ENCODE data around the gene TADA3. TPM values are rescaled to one million over a fixed set of nuclear protein-coding genes. Genes with fewer than 3 reads are reported as not detected.

The TADA3 gene
- total and polyA plus RNA-seq, 4 donors = 41.6 to 62.3 (median 53.2) TPM

DNA sequence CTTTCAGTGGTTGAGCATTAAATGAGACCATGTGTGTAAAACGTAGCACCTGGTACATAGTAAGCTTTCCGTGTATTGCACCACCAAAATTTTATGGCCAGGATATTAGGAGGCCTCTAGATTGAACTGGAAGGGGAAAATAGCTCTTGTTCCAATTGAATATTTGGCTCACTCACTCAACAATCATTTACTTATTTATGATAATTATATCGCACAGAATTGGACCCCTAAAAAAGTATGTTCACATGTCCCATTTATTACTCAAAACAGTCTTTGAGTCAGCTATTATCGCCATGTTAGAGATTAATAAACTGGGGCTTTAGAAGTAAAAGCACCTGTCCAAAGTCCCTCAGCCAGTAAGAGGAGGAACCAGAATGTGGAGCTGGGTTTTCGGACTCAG is 12.7 kb upstream of the TADA3 start:
- Histone ChIP-seq H3K27me3 (ENCODE audit: control insufficient read depth in 3 of 3, insufficient read depth in 3 of 3, low read length in 2 of 3) (no peaks in the 10 kb centered on the region), H3K27ac (ENCODE audit: low read depth in 1 of 2, low read length in 1 of 2) (no peak overlapping the region), H3K36me3 (ENCODE audit: control insufficient read depth in 4 of 4, insufficient read depth in 4 of 4, low read length in 4 of 4) (peaks cover 19 to 50% (median 31%) of the 10 kb centered on the region in 4 donors), H3K4me3 (no peak overlapping the region), H3K9ac (ENCODE audit: insufficient read depth in 1 of 2, low read length in 2 of 2) (no peak overlapping the region), H3K9me3 (ENCODE audit: control insufficient read depth in 4 of 4, insufficient read depth in 3 of 4, low read length in 3 of 4) (no peaks in the 10 kb centered on the region), H3K4me1 (ENCODE audit: control insufficient read depth in 5 of 5, insufficient read depth in 5 of 5, low read length in 5 of 5) (peaks cover 0 to 7% (median 0%) of the 10 kb centered on the region in 5 donors)
- no peak for TF ChIP-seq CTCF (IDR thresholded peaks at IDR 0.05; ENCODE audit: control extremely low read depth, extremely low read depth)
- no peak for ATAC-seq (ENCODE audit: insufficient read depth, low FRiP score)
- WGBS, 2 donors = 91 to 97% methylated on average over 5 of the region's 5 CpGs
- no peak for DNase-seq

- Histone ChIP-seq H3K27me3 (ENCODE audit: control insufficient read depth in 3 of 3, insufficient read depth in 3 of 3, low read length in 2 of 3) (no peaks in the 10 kb centered on the region), H3K27ac (ENCODE audit: low read depth in 1 of 2, low read length in 1 of 2) (peak overlapping the region in 1 of 2 donors; percentile 35), H3K9me3 (ENCODE audit: control insufficient read depth in 4 of 4, insufficient read depth in 3 of 4, low read length in 3 of 4) (no peaks in the 10 kb centered on the region), H3K36me3 (ENCODE audit: control insufficient read depth in 4 of 4, insufficient read depth in 4 of 4, low read length in 4 of 4) (peaks cover 30 to 59% (median 42%) of the 10 kb centered on the region in 4 donors), H3K9ac (ENCODE audit: insufficient read depth in 1 of 2, low read length in 2 of 2) (no peak overlapping the region), H3K4me1 (ENCODE audit: control insufficient read depth in 5 of 5, insufficient read depth in 5 of 5, low read length in 5 of 5) (no peaks in the 10 kb centered on the region), H3K4me3 (no peak overlapping the region)
- DNase-seq (no peak), ATAC-seq (ENCODE audit: insufficient read depth, low FRiP score) (no peak)
- WGBS, 2 donors = 94 to 96% methylated on average over 1 of the region's 1 CpG
- TF ChIP-seq CTCF (IDR thresholded peaks at IDR 0.05; ENCODE audit: control extremely low read depth, extremely low read depth) = no peak
Observed at GRCh38 chr3:9803494-9803893, 11.2 kb upstream of the TADA3 start.

DNA sequence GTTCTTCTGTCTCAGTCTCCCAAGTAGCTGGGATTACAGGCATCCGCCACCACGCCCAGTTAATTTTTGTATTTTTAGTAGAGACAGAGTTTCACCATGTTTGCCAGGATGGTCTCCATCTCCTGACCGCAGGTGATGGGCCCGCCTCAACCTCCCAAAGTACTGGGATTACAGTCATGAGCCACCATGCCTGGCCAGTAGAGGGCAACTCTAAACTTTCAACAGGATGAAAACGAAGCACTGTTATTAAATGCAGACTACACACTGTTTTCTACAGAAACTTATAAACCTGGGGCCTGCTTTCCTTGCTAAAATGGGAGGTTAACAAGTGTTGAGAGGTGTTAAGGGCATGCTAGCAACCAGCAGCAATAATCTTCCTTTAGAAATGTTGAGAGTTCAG is 8.3 kb upstream of the TADA3 start:
- Histone ChIP-seq H3K27ac (ENCODE audit: low read depth in 1 of 2, low read length in 1 of 2) (no peak overlapping the region), H3K27me3 (ENCODE audit: control insufficient read depth in 3 of 3, insufficient read depth in 3 of 3, low read length in 2 of 3) (no peaks in the 10 kb centered on the region), H3K36me3 (ENCODE audit: control insufficient read depth in 4 of 4, insufficient read depth in 4 of 4, low read length in 4 of 4) (peaks cover 40 to 62% (median 53%) of the 10 kb centered on the region in 4 donors), H3K9me3 (ENCODE audit: control insufficient read depth in 4 of 4, insufficient read depth in 3 of 4, low read length in 3 of 4) (no peaks in the 10 kb centered on the region), H3K4me1 (ENCODE audit: control insufficient read depth in 5 of 5, insufficient read depth in 5 of 5, low read length in 5 of 5) (no peaks in the 10 kb centered on the region), H3K4me3 (no peak overlapping the region), H3K9ac (ENCODE audit: insufficient read depth in 1 of 2, low read length in 2 of 2) (no peak overlapping the region)
- DNase-seq (no peak), ATAC-seq (ENCODE audit: insufficient read depth, low FRiP score) (no peak)
- TF ChIP-seq CTCF (IDR thresholded peaks at IDR 0.05; ENCODE audit: control extremely low read depth, extremely low read depth) = no peak
- 88 to 90% methylated on average over 5 of the region's 5 CpGs for WGBS, 2 donors
